SK-MEL-5 (cell line): ENCODE measurements around the gene ANKRD50. TPM values are rescaled to one million over a fixed set of nuclear protein-coding genes. Genes with fewer than 3 reads are reported as not detected.

ENCODE experiments used
- DNase-seq: peaks from one replicate; pipeline ENCODE4 v3.0.0-alpha.2; 2016; ENCODE audit warnings: low read depth, low spot score
- in situ Hi-C: cut with HindIII; loops from 2 replicates; pipeline ENCODE4 v1.10.0; 2016; ENCODE audit warnings: low sequenced_read_pairs, high pct_unique_total_duplicates, low pct_unique_long_range_greater_than_20kb
- total RNA-seq: library from RNA; depleted of rRNA; stranded (reverse); fragments of >200 nt; shearing (Covaris generic); gene quantifications from 2 replicates; pipeline ENCODE4 v1.2.3, GENCODE V29; 2014

The ANKRD50 gene
- total RNA-seq, 1 experiment from 2014 or later, result 11.5 TPM

DNA sequence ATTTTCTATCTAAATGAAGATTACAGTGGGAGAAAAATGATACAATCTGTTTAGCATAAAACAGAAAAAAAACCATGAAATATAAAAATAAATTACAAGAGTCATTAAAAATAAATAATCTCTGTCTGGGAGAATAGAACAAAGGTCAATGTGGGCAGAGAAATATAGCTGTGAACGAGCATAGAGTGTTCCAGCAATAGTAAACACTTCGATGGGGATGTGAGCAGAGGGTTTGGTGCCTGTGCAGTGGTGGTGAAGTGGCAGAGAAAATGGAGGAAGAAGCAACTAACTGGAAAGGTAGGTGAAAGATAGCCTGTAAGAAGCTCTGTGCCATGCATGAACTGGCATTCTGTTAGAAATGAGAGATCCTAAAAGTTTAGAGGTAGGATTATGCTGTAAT lies 64.9 kb downstream of the ANKRD50 start:
- in situ Hi-C loops, result no loop called here
- no peak for DNase-seq

DNA sequence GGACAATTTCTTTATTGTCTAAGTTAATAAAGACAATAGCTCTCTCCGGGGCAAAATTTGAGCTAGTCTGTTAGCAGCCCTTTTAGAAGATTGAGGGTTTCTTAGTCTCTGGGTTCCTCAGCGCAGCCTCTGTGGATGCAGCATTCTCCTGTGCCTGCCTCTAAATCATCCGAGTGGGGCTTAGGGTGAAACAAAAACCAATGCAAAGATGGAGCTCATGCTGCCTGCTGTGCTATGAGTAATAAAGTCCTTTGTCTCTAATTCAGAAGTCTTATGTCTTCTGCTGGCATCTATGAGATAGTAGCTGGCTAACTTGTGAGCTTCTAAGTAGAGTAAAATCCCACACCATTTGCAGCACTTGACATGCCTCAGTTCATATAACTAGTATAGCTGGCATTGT lies 67.9 kb downstream of the ANKRD50 start:
- in situ Hi-C loops, result no loop called here
- no peak for DNase-seq

DNA sequence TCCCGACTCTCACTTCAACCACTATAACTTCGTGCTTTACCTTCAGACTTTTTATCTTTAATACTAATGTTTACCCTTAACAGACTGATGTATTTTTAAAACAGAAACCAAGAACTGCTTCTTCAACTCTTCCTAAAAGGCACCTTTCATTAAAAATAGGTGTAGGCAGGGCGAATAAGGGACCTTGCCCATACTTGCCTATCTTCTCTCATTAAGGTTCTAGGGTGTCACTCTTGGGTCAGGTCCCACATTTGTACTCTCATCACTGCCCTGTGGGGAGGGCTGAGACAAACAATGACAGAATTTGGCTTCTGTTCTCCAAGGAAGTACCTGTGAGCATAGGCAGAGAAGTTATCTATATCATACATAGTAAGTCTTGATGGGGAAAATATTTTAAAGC lies 69.7 kb downstream of the ANKRD50 start:
- no peak for DNase-seq
- in situ Hi-C loops, result no loop called here

DNA sequence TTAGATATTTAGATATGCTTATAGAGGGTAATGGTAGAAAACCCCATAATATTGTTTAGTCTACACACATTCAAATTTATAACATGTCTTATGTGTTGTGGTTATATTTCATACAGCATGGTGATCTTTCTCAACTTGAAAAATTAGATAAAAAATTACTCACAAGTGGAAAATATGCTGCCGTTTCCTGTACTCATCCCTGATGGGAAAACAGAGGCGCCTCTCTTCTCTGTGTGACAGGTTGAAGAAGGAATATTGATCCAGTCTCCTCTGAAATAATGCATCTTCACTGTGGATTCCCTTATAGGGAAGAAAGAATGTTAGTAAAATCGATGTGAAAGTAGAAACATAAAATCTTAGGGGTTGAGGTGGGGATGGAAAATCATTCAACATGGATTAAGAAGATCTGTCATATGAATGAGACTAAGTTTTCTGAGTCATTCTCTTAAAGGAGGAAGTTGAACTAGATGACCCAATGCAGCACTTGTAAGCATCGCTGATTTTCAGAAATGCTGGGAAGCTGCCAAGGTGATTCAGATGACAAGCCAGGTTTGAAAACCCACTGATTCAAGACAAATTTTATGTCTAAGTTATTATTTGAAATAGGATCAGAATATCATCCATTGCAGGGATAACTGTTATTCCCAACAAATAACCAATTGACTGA lies 70.7 kb downstream of the ANKRD50 start:
- in situ Hi-C loops, result no loop called here

DNA sequence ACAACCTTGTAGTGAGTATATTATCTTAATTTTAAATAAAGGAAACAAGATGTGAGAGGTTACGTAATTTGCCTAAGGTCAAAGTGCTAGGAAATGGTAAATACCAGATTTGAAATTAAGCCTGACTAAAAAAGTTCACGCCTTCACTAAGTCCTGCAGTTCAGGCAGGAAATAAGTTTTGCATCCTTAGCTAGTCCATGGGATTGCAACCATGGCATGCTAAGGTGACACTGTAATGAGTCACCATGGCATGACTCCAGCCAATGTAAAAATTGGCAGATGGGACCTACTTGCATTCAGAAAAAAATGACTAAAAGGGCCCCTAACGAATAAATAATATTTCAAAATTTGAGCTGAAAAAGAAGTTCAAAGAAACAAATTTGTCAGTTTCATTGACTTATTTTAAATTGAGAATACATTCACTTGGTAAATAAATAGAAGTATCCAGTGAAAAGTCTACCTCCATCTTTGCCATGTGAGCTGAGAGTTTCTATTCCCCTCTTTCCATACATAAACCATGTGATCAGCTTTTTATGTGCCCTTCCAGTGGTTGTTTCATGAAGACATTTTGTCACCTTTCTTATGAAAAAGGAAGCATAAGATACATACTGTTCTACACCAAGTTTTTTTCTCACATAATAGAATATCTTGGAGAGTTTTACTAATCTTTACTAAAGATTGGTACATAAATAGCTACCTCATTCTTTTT lies 72.4 kb downstream of the ANKRD50 start:
- DNase-seq, result no peak
- in situ Hi-C loops, result no loop called here

More for the DNA sequence above, 70.7 kb downstream of the ANKRD50 start:
- DNase-seq, result no peak

DNA sequence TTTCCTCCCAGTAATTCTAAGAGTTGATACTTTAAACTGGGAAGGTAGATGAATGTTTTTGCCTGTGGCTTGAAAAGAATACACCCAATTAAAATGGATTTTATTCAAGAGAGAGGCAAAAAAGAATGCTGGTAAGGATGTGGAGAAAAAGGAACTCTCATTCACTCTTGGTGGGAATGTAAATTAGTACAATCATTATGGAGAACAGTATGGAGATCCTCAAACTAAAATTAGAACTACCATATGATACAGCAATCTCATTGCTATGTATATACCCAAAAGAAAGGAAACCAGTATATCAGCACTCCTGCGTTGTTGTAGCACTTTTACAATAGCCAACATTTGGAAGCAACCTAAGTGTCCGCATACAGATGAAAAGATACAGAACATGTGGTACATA lies 75.2 kb downstream of the ANKRD50 start:
- in situ Hi-C loops, result no loop called here
- DNase-seq, result no peak

DNA sequence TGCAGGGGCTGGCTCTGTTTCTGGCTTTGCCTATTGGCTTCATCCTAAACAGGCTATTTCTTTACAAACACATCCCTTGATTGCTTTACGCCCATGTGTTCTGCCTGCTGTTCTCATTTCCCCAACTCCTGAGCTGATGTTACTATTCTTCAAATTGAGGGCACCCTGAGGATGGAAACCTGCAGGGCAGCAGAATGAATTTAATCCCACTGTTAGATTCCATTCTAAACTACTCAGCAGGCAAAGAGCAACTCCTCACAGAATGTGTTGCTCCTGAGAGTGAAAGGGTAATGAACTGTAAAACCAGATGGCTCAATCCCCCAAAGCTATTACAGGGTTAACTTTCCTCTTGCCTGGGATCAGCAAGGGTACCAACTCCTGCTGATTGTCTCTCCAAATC lies 75.7 kb downstream of the ANKRD50 start:
- in situ Hi-C loops, result no loop called here

DNA sequence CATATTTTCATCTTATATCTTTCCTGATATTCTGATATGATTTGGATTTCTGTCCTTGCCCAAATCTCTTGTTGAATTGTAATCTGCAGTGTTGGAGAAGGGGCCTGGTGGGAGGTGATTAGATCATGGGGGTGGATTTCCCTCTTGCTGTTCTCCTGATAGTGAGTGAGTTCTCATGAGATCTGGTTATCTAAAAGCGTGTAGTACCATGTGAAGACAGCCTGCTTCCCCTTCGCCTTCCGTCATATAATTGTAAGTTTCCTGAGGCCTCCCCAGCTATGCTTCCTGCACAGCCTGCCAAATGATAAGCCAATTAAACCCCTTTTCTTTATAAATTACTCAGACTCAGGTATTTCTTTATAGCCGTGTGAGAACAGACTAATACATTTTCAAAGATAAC lies 77.2 kb downstream of the ANKRD50 start:
- in situ Hi-C loops, result no loop called here

More for the DNA sequence above, 75.7 kb downstream of the ANKRD50 start:
- no peak for DNase-seq

DNA sequence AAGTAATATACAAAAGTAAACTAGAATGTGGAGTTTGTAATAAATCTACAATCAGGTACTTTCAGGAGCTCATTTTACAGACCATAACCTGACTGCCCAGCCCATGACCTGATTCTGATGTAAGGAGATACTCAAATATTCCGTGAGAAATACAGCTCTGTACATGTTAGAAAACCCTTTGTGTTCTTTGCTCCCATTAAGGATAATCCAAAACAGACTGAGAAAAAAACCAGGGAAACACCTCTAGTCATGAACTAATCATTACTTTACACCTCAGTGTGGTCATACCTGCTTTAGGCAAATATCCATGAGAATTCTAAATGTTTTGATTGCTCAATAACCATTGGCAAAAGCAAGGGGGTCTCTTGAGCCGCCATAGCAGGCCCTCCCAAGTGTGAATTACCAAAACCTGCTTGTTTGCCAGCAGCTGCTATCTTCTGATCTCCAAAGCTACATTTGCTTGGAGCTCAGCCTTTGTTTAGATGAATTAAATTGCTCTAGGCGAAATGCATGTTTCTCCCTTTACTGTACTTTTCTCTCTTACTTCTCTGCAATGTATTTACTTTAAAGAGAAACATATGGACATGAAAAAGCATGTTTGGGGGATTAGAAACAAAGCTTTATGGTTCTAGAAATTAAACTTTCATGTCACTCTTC lies 79.1 kb downstream of the ANKRD50 start:
- DNase-seq, result no peak
- in situ Hi-C loops, result no loop called here

More for the DNA sequence above, 77.2 kb downstream of the ANKRD50 start:
- DNase-seq, result no peak

DNA sequence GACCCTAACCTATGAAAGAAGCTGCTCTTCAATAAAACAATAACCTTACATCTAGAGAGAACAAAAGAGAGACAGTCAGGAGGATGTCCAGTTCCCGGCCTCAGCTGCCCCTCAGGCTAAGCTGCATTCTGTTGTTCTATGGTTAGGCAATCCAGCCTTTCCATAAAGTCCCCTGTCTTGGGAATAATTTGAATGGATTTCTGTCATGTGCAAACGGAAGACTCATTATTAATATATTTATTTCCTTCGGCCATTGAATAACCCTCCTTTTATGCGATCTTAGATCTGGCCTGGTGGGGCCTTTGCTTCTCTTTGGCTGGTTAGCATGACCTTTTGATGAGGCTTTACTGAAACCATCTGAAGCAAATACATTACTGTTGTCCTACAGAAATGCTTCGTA lies 80.1 kb downstream of the ANKRD50 start:
- peak; percentile 91 for DNase-seq
- in situ Hi-C loops, result no loop called here

DNA sequence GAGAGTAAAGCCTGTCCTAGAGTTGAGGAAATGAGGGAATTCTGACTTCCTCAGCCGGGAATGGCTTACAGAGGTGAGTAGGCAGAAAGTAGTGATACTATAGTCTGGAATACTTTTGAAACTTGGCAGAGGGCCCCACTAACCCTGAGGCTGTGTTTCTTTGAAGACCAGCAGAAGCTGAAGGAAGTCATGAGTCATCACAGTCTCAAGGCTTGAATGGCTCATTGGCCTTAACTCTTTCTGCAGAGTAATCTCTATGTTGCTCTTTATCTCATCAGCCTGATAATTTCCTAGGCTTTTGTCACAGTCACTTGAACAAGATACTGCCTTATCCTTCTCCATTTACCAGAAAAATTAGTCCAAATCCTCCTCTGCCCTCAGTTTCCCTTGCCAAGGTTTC lies 80.8 kb downstream of the ANKRD50 start:
- in situ Hi-C loops, result no loop called here
- DNase-seq, result peak; percentile 97

DNA sequence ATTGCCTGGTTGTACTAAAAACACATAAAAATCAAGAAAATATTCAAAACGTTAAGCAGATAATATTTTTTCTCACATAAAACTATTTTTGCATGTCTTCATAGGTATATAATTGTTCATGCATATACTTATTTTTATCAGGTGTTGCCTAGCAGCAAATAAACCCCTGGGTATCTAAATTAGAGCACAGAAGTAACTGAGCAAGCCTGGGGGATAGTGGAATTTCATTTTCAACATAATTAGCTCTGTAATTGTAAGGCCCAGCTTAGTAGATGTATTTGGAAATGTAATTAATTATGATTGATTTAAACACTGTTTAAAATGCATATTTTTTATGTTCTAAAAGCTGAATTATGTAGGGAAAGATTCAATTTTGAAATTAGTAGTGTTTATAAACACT lies 82.9 kb downstream of the ANKRD50 start:
- no peak for DNase-seq
- in situ Hi-C loops, result no loop called here
